NCI-H526 (cell line): Measurements from ENCODE around the gene LCE2A.
"Not testable (repeated sequence)": the region's sequence is repeated elsewhere in the genome, so short reads cannot be mapped to it uniquely, and the experiment has no call there.

Experiments used
- DNase-seq, 2 experiments: peaks; one replicate each; lab custom pipeline; 2025; lab: John Stamatoyannopoulos, UW

LCE2A gene

GRCh38 chr1:152697701-152698600, at the start of gene LCE2A:
LCE2A (plus strand) TSS chr1:152698345; CDS start chr1:152698902, 557 bp downstream.
- no peak for DNase-seq

GRCh38 chr1:152654110-152654509, 44.0 kb upstream of the LCE2A start:
- peak; percentile 68 to 84 for DNase-seq

GRCh38 chr1:152656459-152656858, 41.7 kb upstream of the LCE2A start:
- no peak for DNase-seq

- DNase-seq = no peak
Observed at GRCh38 chr1:152657677-152658076, 40.5 kb upstream of the LCE2A start.

GRCh38 chr1:152658649-152659048, 39.5 kb upstream of the LCE2A start:
- DNase-seq = no peak

- DNase-seq = no peak
Observed at GRCh38 chr1:152663098-152663497, 35.0 kb upstream of the LCE2A start, which contains the start of gene LCE2D. LCE2D (plus strand) TSS chr1:152663380; CDS start chr1:152664106, 726 bp downstream.

- DNase-seq = not testable (repeated sequence)
Observed at GRCh38 chr1:152666171-152666570, 32.0 kb upstream of the LCE2A start.

- DNase-seq = no peak
Observed at GRCh38 chr1:152667648-152668047, 30.5 kb upstream of the LCE2A start.

GRCh38 chr1:152673016-152673415, 25.1 kb upstream of the LCE2A start:
- no peak for DNase-seq

- DNase-seq = not testable (repeated sequence)
Observed at GRCh38 chr1:152674983-152675382, 23.2 kb upstream of the LCE2A start, which contains the start of gene LCE2C. LCE2C (plus strand) TSS chr1:152675279; CDS start chr1:152676016, 737 bp downstream.

- DNase-seq = no peak
Observed at GRCh38 chr1:152679459-152679858, 18.7 kb upstream of the LCE2A start.

GRCh38 chr1:152681616-152682015, 16.5 kb upstream of the LCE2A start:
- no peak for DNase-seq

GRCh38 chr1:152683846-152684245, 14.3 kb upstream of the LCE2A start:
- DNase-seq = no peak

- DNase-seq = not testable (repeated sequence)
Observed at GRCh38 chr1:152685823-152686222, 12.3 kb upstream of the LCE2A start, which contains the start of gene LCE2B. LCE2B (plus strand) TSS chr1:152686123; CDS start chr1:152686844, 721 bp downstream.

- no peak for DNase-seq
Observed at GRCh38 chr1:152699746-152700145, 1.6 kb downstream of the LCE2A start.

- DNase-seq = no peak
Observed at GRCh38 chr1:152707860-152708259, 9.7 kb downstream of the LCE2A start, which contains the start of gene LCE4A. LCE4A (plus strand) TSS chr1:152708160; CDS start chr1:152709076, 916 bp downstream.

GRCh38 chr1:152718238-152718637, 20.1 kb downstream of the LCE2A start:
- no peak for DNase-seq

GRCh38 chr1:152725261-152725660, 27.1 kb downstream of the LCE2A start:
- no peak for DNase-seq

GRCh38 chr1:152728986-152729385, 30.8 kb downstream of the LCE2A start:
- DNase-seq = no peak

GRCh38 chr1:152735648-152736047, 37.5 kb downstream of the LCE2A start:
- no peak for DNase-seq

GRCh38 chr1:152737997-152738396, 39.9 kb downstream of the LCE2A start:
- DNase-seq = no peak

- no peak for DNase-seq
Observed at GRCh38 chr1:152739841-152740240, 41.7 kb downstream of the LCE2A start.

- DNase-seq = no peak
Observed at GRCh38 chr1:152741656-152742055, 43.5 kb downstream of the LCE2A start.
